Liver (tissue), 9 donors: Measurements from ENCODE around the gene PGGHG. TPM values are rescaled to one million over a fixed set of nuclear protein-coding genes. Genes with fewer than 3 reads are reported as not detected.

Source experiments
- DNase-seq: peaks from one replicate; pipeline ENCODE4 v3.0.0-alpha.2; 2017; ENCODE audit warnings: low spot score
- H3K27ac ChIP-seq, 2 donors: one replicate each; pipeline ENCODE4 v1.7.0; 2013; ENCODE audit warnings: inconsistent platforms in 2 of 2, low read length in 2 of 2, control low read depth in 1 of 2, low read depth in 1 of 2, mild to moderate bottlenecking in 1 of 2
- H3K27me3 ChIP-seq, 4 donors: one replicate each; pipeline versions ENCODE4 v1.6.1 to v1.7.0; 2013; ENCODE audit warnings: low read length in 3 of 4, inconsistent platforms in 1 of 4, mild to moderate bottlenecking in 1 of 4, moderate library complexity in 1 of 4; ENCODE audit not compliant: control insufficient read depth in 4 of 4, insufficient read depth in 4 of 4
- H3K36me3 ChIP-seq, 4 donors: one replicate each; pipeline versions ENCODE4 v1.6.1 to v1.7.0; 2013; ENCODE audit warnings: low read length in 3 of 4, mild to moderate bottlenecking in 3 of 4, low read depth in 1 of 4, moderate library complexity in 1 of 4; ENCODE audit not compliant: control insufficient read depth in 4 of 4, insufficient read depth in 3 of 4
- H3K4me1 ChIP-seq, 4 donors: one replicate each; pipeline versions ENCODE4 v1.6.1 to v1.7.0; 2013; ENCODE audit warnings: low read length in 3 of 4, mild to moderate bottlenecking in 3 of 4, moderate library complexity in 1 of 4; ENCODE audit not compliant: control insufficient read depth in 4 of 4, insufficient read depth in 4 of 4
- H3K4me3 ChIP-seq, 3 donors: one replicate each; pipeline versions ENCODE4 v1.6.1 to v1.7.0; 2013; ENCODE audit warnings: low read length in 3 of 3, control low read depth in 1 of 3, low read depth in 1 of 3, mild to moderate bottlenecking in 1 of 3
- H3K9ac ChIP-seq, 2 donors: one replicate each; pipeline ENCODE4 v1.7.0; 2013; ENCODE audit warnings: low read length in 2 of 2, mild to moderate bottlenecking in 2 of 2, moderate library complexity in 2 of 2, control low read depth in 1 of 2, low read depth in 1 of 2
- H3K9me3 ChIP-seq, 4 donors: one replicate each; pipeline versions ENCODE4 v1.6.1 to v1.7.0; 2013; ENCODE audit warnings: low read length in 3 of 4; ENCODE audit not compliant: control insufficient read depth in 4 of 4
- EGR1 ChIP-seq, 2 donors: IDR thresholded peaks; 2 replicates each; pipeline ENCODE4 v1.6.1; 2016 to 2018; ENCODE audit warnings: antibody characterized with exemption in 2 of 2, low read depth in 2 of 2
- FOXA1 ChIP-seq: IDR thresholded peaks from 2 replicates; pipeline ENCODE4 v1.6.1; 2016; ENCODE audit warnings: antibody characterized with exemption
- FOXA2 ChIP-seq: IDR thresholded peaks from 2 replicates; pipeline ENCODE4 v1.6.1; 2016; ENCODE audit warnings: antibody characterized with exemption
- GABPA ChIP-seq, 2 donors: IDR thresholded peaks in 1 of 2; conservative IDR thresholded peaks in 1 of 2; 2 replicates each; pipeline ENCODE4 v1.6.1; 2016; ENCODE audit warnings: antibody characterized with exemption in 2 of 2, mild to moderate bottlenecking in 1 of 2, moderate library complexity in 1 of 2
- HNF4A ChIP-seq, 2 donors: conservative IDR thresholded peaks; 2 replicates each; pipeline ENCODE4 v1.6.1; 2016; ENCODE audit warnings: antibody characterized with exemption in 2 of 2, mild to moderate bottlenecking in 2 of 2
- JUND ChIP-seq, 2 donors: IDR thresholded peaks; 2 replicates each; pipeline ENCODE4 v1.6.1; 2016; ENCODE audit warnings: antibody characterized with exemption in 2 of 2
- NR2F2 ChIP-seq: IDR thresholded peaks from 2 replicates; pipeline ENCODE4 v1.6.1; 2016; ENCODE audit warnings: antibody characterized with exemption
- RAD21 ChIP-seq, 2 donors: IDR thresholded peaks; 2 replicates each; pipeline ENCODE4 v1.6.1; 2016; ENCODE audit warnings: antibody characterized with exemption in 2 of 2, mild to moderate bottlenecking in 2 of 2
- REST ChIP-seq: IDR thresholded peaks from 2 replicates; pipeline ENCODE4 v1.6.1; 2016; ENCODE audit warnings: antibody characterized with exemption, mild to moderate bottlenecking
- RXRA ChIP-seq, 2 donors: IDR thresholded peaks; 2 replicates each; pipeline ENCODE4 v1.6.1; 2017 to 2018; ENCODE audit warnings: antibody characterized with exemption in 2 of 2, mild to moderate bottlenecking in 1 of 2
- SP1 ChIP-seq: IDR thresholded peaks from 2 replicates; pipeline ENCODE4 v1.6.1; 2018; ENCODE audit warnings: antibody characterized with exemption, mild to moderate bottlenecking
- TAF1 ChIP-seq: conservative IDR thresholded peaks from 2 replicates; pipeline ENCODE4 v1.6.1; 2016; ENCODE audit warnings: antibody characterized with exemption, mild to moderate bottlenecking
- YY1 ChIP-seq: IDR thresholded peaks from 2 replicates; pipeline ENCODE4 v1.6.1; 2016; ENCODE audit warnings: antibody characterized with exemption, mild to moderate bottlenecking
- ZBTB33 ChIP-seq: IDR thresholded peaks from 2 replicates; pipeline ENCODE4 v1.6.1; 2016; ENCODE audit warnings: antibody characterized with exemption
- WGBS: extraction: QIAGEN DNeasy Blood & Tissue Kit; methylation state at CpG from one replicate; pipeline ENCODE4 v1.1.7; 2013; 5-methylcytosine and 5-hydroxymethylcytosine counted together
- polyA plus RNA-seq, 2 donors: library from polyadenylated mRNA; stranded (reverse) in 1 of 2; unstranded in 1 of 2; fragments of 200-250 nt in 1 of 2; fragments of >200 nt in 1 of 2; fragmentation: Nextera tagmentation in 1 of 2; extraction: Ambion mirVana in 1 of 2; gene quantifications; one replicate each; pipeline versions ENCODE4 v1.2.1 to v1.2.3, GENCODE V29; 2013 to 2015
- total RNA-seq, 2 donors: library from RNA; depleted of rRNA; stranded (reverse); fragments of >200 nt; gene quantifications; one replicate each; pipeline ENCODE4 v1.2.3, GENCODE V29; 2014
- TF ChIP-seq, protein P1 (sequence below): IDR thresholded peaks from 2 replicates; pipeline ENCODE4 v1.6.1; 2016; ENCODE audit warnings: antibody characterized with exemption
- TF ChIP-seq, protein P2 (sequence below): IDR thresholded peaks from 2 replicates; pipeline ENCODE4 v1.6.1; 2016; ENCODE audit warnings: antibody characterized with exemption
- TF ChIP-seq, protein P3 (sequence below): fragments of 150-350 bp; IDR thresholded peaks from 2 replicates; pipeline ENCODE4 v1.5.1; 2017; ENCODE audit warnings: improper control_type of control experiment, low read depth, low read length; ENCODE audit not compliant: missing input control
- donor health status: healthy.
- donor health status: healthy.
- donor health status: healthy.
- donor health status: healthy.
- donor health status: healthy.

Gene PGGHG
- total and polyA plus RNA-seq, 4 donors: 1.3 to 11.4 (median 7.5) TPM

GRCh38 chr11:256952-257737, 31.8 kb upstream of the PGGHG start:
- H3K27ac ChIP-seq: no peak overlapping the region

More at GRCh38 chr11:256952-257737, 31.8 kb upstream of the PGGHG start:
- H3K36me3 ChIP-seq: peaks cover 0 to 16% (median 7%) of the 10 kb centered on the region in 4 donors
- no peak overlapping the region for H3K4me3 ChIP-seq
- no peak for TF ChIP-seq RAD21 (IDR thresholded peaks at IDR 0.05)
- TF ChIP-seq, protein P1, sequence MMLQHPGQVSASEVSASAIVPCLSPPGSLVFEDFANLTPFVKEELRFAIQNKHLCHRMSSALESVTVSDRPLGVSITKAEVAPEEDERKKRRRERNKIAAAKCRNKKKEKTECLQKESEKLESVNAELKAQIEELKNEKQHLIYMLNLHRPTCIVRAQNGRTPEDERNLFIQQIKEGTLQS: no peak
- TF ChIP-seq TAF1: no peak
- no peak for TF ChIP-seq EGR1 (IDR thresholded peaks at IDR 0.05; ENCODE audit: low read depth in 2 of 2)
- TF ChIP-seq YY1: no peak
- TF ChIP-seq RXRA (IDR thresholded peaks at IDR 0.05): no peak
- no peak for TF ChIP-seq FOXA1
- TF ChIP-seq, protein P2, sequence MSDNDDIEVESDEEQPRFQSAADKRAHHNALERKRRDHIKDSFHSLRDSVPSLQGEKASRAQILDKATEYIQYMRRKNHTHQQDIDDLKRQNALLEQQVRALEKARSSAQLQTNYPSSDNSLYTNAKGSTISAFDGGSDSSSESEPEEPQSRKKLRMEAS: no peak
- TF ChIP-seq JUND (IDR thresholded peaks at IDR 0.05): no peak
- TF ChIP-seq FOXA2: no peak
- no peak for TF ChIP-seq ZBTB33
- TF ChIP-seq REST: no peak
- TF ChIP-seq GABPA (IDR thresholded peaks at IDR 0.05 in 1 of 2, conservative IDR thresholded peaks at IDR 0.05 in 1 of 2): no peak
- TF ChIP-seq, protein P3, sequence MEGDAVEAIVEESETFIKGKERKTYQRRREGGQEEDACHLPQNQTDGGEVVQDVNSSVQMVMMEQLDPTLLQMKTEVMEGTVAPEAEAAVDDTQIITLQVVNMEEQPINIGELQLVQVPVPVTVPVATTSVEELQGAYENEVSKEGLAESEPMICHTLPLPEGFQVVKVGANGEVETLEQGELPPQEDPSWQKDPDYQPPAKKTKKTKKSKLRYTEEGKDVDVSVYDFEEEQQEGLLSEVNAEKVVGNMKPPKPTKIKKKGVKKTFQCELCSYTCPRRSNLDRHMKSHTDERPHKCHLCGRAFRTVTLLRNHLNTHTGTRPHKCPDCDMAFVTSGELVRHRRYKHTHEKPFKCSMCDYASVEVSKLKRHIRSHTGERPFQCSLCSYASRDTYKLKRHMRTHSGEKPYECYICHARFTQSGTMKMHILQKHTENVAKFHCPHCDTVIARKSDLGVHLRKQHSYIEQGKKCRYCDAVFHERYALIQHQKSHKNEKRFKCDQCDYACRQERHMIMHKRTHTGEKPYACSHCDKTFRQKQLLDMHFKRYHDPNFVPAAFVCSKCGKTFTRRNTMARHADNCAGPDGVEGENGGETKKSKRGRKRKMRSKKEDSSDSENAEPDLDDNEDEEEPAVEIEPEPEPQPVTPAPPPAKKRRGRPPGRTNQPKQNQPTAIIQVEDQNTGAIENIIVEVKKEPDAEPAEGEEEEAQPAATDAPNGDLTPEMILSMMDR: no peak
- TF ChIP-seq HNF4A (conservative IDR thresholded peaks at IDR 0.05): no peak
- no peak for TF ChIP-seq NR2F2
- TF ChIP-seq SP1: no peak
- no peak overlapping the region for H3K9ac ChIP-seq
- no peak for DNase-seq
- H3K4me1 ChIP-seq: no peaks in the 10 kb centered on the region
- H3K27me3 ChIP-seq: no peaks in the 10 kb centered on the region
- H3K9me3 ChIP-seq: no peaks in the 10 kb centered on the region
- 79% methylated on average over 14 of the region's 14 CpGs for WGBS
